GM12878 (cell line): ENCODE data around the gene COPS8.

Source experiments
- CTCF ChIP-seq, 3 experiments: IDR thresholded peaks in 2 of 3; conservative IDR thresholded peaks in 1 of 3; 2 replicates each; pipeline ENCODE4 v1.5.1; 2011; ENCODE audit warnings: low read depth in 3 of 3, low read length in 3 of 3, mild to moderate bottlenecking in 3 of 3, control low read depth in 2 of 3, moderate library complexity in 2 of 3, inconsistent platforms in 1 of 3, mixed read lengths in 1 of 3; ENCODE audit not compliant: control insufficient read depth in 2 of 3, insufficient read depth in 1 of 3; ENCODE audit errors: extremely low read depth in 1 of 3
- POLR2A ChIP-seq: IDR thresholded peaks from 2 replicates; pipeline ENCODE4 v1.6.1; 2011; ENCODE audit warnings: low read depth, mild to moderate bottlenecking, low read length
- RBBP5 ChIP-seq: fragments of 200-600 bp; sonication (generic); conservative IDR thresholded peaks from 2 replicates; pipeline ENCODE4 v1.6.1; 2016
- USF1 ChIP-seq: IDR thresholded peaks from 2 replicates; pipeline ENCODE4 v1.6.1; 2011; ENCODE audit warnings: borderline replicate concordance, low read depth, mild to moderate bottlenecking, moderate library complexity, mixed read lengths, low read length; ENCODE audit not compliant: insufficient read depth; ENCODE audit errors: extremely low read length
- ZBTB40 ChIP-seq: fragments of 450-650 bp; IDR thresholded peaks from 2 replicates; pipeline ENCODE4 v1.6.1; 2016; ENCODE audit warnings: mild to moderate bottlenecking, moderate library complexity, borderline replicate concordance
- ZNF384 ChIP-seq: IDR thresholded peaks from 2 replicates; pipeline ENCODE4 v1.6.1; 2012; ENCODE audit warnings: low read depth, mild to moderate bottlenecking, low read length, improper control_type of control experiment, borderline replicate concordance
- ZSCAN29 ChIP-seq: fragments of 450-650 bp; IDR thresholded peaks from 2 replicates; pipeline ENCODE4 v1.6.1; 2017; ENCODE audit warnings: mild to moderate bottlenecking, moderate library complexity

- TF ChIP-seq POLR2A = no peak
- no peak for TF ChIP-seq CTCF (IDR thresholded peaks at IDR 0.05 in 2 of 3, conservative IDR thresholded peaks at IDR 0.05 in 1 of 3; ENCODE audit: control insufficient read depth in 2 of 3, extremely low read depth in 1 of 3, insufficient read depth in 1 of 3, low read depth in 3 of 3, low read length in 3 of 3)
- TF ChIP-seq USF1 = no peak
- TF ChIP-seq RBBP5 = no peak
- TF ChIP-seq ZBTB40 = no peak
- TF ChIP-seq ZNF384 = no peak
- no peak for TF ChIP-seq ZSCAN29
These were observed 23.8 kb downstream of the COPS8 start for GRCh38 chr2:237109421-237109934.
